GM18519 (cell line): Measurements from ENCODE around the gene TNFRSF4.

ENCODE experiments used
- ATAC-seq: cut with Tn5 transposase; IDR thresholded peaks from one replicate; pipeline ENCODE4 v1.9.1; 2021; ENCODE audit warnings: mild to moderate bottlenecking, moderate library complexity; ENCODE audit not compliant: unreplicated experiment, low FRiP score

The TNFRSF4 gene

DNA sequence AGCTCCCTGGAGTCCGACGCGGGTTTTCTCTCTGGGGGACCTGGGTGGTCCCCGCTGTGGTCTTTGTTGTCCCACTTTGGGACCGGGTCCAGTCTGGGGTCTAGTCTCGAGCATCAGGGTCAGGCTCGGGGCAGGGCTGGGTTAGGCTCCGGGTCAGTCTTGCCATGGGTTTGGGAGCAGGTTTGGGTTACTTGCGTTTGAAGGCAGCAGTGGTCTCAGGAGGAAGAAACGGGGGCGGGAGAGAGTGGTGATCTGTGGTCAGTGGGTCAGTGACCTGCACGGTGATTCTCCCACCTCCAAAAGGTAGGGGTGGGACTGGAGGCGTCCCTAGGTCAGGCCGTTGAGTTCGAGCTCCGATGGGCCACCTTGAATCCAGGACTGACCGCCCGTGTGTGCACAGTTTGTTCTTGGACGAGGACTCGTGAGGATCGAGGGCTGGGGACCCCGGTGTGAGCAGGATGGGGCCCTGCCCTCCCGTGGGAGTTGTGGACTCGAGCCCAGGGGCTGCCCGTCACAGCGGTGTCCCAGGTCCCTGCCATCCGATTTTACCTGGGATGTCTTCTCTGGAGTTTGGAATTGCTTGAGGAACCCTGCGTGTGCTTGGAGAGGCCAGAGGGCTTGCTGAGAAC lies 20.3 kb upstream of the TNFRSF4 start:
- ATAC-seq: no peak

DNA sequence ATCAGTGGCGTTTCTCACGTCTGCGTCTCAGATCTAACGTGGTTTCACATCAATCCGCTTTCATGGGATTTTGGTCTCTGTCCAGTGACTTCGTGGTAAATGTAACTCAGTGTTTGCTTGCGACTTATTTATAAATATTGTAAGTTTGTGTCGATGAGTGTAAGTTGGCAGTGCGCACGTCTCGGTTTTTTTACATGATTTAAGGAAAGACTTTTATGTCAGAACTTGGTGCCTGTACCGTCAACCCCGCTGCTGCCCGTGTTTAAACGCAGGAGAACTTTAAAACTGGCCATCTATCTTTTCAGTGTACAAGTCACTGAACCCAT lies 19.6 kb upstream of the TNFRSF4 start:
- no peak for ATAC-seq

DNA sequence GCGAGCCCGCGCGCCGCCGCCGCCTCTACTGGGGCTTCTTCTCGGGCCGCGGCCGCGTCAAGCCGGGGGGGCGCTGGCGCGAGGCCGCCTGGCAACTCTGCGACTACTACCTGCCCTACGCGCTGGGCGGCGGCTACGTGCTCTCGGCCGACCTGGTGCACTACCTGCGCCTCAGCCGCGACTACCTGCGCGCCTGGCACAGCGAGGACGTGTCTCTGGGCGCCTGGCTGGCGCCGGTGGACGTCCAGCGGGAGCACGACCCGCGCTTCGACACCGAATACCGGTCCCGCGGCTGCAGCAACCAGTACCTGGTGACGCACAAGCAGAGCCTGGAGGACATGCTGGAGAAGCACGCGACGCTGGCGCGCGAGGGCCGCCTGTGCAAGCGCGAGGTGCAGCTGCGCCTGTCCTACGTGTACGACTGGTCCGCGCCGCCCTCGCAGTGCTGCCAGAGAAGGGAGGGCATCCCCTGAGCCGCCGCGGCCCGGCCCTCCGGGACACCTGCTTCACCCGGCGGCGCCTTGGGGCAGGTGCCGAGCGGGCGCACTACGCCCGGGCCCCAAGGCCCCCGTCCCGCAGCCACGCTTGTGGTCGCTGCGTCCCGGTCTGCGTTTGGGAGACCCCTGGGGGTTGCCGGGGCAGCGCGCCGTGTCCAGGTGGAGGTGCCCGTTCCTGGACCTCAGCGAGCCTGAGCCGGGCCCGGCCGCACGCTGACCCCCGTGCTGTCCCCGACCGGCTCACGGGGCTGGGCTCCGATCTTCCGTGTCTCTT lies 19.0 kb upstream of the TNFRSF4 start:
- no peak for ATAC-seq

DNA sequence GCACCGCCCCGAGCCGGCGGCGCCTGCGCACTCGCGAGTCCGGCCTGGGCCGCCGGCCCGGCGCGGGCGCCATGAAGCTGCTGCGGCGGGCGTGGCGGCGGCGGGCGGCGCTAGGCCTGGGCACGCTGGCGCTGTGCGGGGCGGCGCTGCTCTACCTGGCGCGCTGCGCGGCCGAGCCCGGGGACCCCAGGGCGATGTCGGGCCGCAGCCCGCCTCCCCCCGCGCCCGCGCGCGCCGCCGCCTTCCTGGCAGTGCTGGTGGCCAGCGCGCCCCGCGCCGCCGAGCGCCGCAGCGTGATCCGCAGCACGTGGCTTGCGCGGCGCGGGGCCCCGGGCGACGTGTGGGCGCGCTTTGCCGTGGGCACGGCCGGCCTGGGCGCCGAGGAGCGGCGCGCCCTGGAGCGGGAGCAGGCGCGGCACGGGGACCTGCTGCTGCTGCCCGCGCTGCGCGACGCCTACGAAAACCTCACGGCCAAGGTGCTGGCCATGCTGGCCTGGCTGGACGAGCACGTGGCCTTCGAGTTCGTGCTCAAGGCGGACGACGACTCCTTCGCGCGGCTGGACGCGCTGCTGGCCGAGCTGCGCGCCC lies 18.3 kb upstream of the TNFRSF4 start, which contains the start of gene B3GALT6:
Gene B3GALT6, plus strand, starts transcription at position 30 of the 588 bp plus-strand sequence. Its CDS starts 42 bp downstream, at position 72.
- ATAC-seq: peak; percentile 6

DNA sequence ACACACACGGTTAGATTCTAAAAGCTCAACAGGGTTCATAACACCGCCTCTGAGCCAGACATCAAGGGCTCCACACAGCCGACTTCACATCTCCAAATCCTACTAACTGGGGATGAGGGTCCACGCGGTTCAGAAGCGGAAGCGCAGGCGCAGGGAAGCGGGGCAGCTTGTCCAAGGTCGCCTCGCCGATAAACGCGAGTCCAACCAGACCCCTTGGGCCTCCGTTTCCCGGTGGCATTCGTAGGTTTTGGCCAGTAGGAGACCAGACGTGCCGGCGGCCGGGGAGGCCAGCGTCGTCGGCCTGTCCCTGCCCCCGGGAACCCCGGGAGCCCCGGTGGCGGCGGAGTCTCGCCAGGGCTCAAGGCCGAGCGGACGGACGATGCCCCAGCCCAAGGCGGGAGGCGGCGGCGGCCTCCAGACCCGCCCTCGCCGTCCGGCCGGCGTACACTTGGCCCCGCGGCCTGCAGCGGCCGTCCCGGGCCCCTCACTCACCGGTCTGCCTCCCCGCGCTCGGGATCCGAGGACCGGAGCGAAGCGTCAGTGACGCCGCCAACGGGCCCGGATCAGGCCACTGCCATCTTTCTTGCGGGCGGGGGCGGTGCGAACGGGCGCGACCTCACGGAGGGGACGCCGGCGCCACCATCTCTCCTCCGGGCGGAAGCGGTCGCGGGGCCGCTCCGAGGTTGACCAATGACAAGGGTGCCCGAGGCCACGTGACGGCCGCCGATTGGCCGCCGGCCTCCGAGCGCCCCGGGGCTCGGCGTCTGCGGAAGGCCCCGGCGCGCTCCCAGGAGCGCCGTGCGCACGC lies 17.7 kb upstream of the TNFRSF4 start, which contains the start of gene SDF4:
Gene SDF4, minus strand, starts transcription at position 602 of the 808 bp plus-strand sequence. CDS start 3,229 bp downstream, outside the sequence.
- peak; percentile 83 for ATAC-seq

DNA sequence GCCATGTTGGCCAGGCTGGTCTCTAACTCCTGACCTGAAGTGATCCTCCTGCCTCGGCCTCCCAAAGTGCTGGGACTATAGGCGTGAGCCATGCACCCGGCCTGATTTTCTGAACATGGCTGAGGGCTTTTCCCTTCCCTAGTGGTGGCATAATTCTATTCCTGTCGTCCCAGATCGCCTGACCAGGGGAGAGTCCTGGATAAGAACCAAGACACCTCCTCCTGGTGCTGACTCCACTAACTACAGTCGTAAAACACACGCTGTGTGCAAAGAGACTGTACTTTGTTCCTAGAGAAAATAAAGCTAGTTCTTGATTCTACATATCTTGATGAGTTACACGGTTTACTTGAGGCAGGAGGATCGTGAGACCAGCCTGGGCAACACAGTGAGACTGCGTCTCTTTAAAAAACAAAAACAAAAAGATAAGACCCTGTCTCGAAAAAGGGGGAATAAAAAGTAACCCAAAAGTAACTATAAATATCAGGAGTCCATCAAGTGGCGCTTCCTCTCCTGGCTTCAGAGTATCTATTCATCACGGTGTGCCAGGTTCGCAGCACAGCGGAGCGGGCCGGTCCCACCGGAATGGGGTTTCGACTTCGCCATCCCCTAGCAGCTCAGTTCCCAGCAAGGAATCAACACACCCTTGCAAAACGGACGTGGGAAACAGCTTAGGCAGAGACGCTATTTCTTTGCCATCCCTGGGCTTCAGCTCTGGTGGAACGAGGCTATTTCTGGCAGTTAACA lies 16.9 kb upstream of the TNFRSF4 start:
- ATAC-seq: no peak

DNA sequence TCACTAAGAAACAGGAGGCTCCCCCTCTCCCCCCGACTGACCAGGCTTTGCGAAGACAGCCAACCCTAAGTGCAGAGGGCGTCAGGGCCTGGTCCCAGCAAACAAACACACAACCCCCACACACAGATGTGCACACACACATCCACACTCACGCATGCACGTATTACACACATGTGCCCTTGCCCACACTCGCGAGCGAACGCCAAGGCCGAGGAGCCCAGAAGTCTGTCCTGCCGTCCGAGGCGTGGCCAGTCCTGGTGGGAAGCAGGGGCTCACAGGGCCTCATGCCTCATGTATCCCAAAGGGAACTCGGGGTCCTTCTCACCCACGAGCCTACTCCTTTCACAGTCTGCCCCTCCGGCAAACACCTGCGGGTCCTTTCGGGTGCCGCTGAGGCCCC lies 15.8 kb upstream of the TNFRSF4 start:
- ATAC-seq: no peak

DNA sequence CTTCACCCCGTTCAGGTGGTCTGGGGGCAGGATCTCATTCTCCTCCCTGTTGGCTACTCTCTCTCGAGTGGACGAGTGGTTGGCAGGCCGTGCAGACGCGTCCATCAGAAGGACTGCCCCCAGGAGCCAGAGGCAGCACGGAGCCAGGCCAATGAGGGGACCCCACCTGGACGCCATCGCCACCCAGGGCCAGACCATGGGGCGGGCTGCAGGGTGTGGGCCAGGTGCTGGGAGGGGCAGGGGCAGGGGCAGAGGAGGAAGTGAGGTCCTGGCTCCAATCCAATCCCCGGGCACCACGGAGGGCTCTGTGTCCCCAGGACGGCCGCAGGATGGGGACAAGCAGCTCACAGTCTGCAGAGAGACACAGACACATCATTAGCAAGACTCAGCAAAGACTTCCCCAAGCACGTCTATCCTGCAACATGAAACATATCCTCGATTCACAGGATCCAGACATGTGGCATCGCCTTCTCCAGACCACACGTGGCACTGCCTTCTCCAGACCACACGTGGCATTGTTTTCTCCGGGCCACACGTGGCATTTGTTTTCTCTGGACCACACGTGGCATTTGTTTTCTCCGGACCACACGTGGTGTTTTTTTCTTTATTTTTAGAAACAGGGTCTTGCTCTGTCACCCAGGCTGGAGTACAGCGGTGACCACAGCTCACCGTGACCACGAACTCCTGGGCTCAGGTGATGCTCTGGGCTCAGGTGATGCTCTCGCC lies 14.8 kb upstream of the TNFRSF4 start:
- ATAC-seq: no peak

DNA sequence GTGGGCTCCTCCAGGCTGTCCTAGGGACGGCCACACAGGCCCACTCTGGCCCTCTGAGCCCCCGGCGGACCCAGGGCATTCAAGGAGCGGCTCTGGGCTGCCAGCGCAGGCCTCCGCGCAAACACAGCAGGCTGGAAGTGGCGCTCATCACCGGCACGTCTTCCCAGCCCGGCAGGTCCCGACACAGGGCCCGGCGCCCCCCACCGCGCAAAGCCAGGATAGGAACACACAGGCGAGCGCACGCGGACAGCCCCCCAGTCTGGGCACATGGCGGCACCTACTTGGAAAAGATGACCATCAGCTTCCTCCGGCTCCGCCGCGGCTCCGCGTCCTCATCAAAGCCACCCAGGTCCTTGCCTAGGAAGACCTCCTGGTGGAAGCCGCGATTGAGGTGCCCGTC lies 14.2 kb upstream of the TNFRSF4 start:
- no peak for ATAC-seq

DNA sequence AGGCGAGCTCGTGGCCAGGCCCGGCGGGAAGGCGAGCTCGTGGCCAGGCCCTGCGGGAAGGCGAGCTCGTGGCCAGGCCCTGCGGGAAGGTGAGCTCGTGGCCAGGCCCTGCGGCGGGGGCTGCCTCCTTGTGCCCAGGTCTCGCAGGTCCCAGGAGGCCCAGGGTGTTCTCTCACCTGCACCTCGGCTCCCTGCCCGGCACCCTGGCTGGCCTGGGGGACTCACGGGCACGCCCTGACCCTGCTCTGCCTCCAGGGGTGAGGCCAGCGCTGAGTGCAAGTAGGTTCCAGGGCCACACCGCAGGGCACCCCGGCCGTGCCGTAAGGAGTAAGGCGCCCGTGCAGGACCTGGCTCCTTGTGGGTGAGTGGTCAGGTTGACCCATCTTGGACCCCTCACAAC lies 13.4 kb upstream of the TNFRSF4 start:
- ATAC-seq: no peak

DNA sequence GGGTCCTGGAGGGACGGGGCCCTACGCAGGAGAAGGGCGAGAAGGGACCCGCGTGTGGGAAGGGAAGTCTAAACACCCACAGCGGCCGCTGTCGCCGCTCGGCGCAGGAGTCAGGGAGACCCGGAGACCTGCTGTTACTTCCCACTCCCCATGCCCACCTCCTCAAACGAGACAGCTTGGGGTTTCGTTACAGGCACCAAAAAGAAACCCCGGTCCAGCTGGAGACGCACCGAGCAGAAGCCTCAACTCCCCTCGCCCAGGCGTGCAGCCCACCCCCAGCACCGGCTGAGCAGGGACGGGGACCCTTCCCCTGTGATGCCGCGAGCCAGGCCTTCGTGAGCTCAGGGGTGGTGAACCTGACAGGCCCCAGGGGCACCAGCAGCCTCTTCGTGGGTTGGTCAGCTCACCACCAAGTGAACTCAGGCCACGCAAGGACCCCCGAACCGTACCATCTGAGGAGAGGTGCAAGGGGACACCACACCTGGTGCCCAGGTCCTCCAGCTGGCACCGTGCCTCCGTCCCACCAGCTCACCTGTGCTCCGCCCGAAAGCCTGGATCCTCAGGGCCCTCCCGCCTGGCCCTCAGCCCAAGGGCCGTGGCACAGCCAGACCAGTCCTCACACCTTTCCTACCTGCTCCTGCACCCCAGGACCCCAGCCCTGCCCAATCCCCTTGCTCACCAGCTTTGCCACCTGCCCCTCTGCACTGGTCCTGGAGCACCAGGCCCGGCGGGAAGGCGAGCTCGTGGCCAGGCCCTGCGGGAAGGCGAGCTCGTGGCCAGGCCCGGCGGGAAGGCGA lies 12.8 kb upstream of the TNFRSF4 start:
- no peak for ATAC-seq

DNA sequence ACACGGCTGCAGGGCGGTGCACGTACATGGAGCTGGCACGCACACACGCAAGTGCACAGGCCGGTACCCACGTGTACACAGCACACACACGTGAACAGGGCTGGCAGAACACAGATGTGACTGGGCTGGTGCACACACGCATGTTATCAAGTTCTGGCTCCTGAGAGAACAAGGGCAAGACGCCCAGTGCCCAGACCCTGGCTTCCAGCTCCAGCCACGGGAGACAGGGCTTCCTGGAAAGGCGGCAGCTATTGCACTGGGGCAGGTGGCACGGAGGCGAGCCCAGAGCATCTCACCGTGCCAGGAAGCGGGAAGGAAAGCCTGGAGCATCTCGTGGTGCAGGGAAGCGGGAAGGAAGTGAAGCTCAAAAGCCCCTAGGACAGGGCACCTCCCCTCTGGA lies 12.0 kb upstream of the TNFRSF4 start:
- ATAC-seq: no peak

DNA sequence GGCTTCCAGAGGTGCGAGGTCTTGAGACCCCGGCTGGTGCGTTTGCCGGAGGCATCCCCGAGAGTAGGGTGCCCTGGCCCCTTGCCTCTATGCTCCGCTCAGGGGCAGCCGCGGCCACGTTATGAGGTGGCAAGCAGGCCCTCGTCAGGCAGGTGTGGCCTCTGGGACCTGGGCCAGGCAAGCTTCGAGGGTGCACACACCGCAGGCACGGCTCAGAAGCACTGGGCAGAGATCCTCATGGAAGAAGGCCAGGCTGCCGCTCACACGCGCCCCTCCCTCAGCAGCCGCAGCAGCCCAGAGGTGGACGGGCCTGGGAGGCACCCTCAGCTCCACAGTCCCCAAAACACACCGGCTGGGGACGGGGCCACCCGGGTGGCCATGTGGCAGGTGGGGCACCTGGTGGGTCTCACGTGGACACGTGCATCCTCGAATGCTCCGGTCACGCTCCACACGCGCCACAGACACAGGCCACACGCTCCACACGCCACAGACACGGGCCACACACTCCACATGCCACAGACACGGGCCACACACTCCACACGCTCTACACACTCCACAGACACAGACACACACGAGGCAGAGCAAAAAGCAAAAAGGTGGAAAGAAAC lies 11.4 kb upstream of the TNFRSF4 start:
- ATAC-seq: no peak

DNA sequence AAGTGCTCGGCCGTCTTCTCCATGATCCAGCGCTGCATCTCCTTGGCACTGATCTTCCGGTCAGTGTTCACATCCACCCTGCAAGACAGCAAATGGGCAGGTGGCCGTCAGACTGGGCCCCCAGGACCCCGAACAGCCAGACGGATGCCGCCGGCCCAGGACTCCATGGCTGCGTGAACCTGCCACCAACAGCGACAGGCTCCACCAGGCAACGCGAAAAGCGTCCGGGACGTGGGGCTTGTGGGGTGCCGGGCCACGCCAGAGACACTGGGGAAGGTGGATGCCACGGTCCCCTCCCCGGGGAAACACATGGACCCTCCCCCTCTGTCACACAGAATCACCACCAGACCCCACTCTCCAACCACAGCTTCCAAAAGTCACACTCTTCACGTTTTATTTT lies 9.9 kb upstream of the TNFRSF4 start:
- no peak for ATAC-seq

DNA sequence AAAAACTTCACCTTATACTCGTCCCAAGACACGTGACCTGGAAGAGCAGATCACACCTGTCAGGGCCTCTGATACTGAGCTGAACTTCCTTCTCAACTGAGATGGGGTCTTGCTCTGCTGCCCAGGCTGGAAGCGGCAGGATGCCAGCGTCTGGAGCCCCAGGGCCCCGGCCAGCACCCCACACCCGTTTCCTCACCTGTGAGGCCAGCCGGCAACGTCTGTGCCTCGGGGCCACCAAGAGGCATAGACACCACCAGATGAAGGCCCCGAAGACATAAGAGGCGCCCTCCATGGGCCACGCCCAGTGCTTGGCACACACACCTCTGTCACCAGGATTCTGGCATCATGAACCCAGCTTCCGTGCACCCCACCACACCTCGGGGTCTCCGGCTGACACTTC lies 9.4 kb upstream of the TNFRSF4 start:
- ATAC-seq: no peak

DNA sequence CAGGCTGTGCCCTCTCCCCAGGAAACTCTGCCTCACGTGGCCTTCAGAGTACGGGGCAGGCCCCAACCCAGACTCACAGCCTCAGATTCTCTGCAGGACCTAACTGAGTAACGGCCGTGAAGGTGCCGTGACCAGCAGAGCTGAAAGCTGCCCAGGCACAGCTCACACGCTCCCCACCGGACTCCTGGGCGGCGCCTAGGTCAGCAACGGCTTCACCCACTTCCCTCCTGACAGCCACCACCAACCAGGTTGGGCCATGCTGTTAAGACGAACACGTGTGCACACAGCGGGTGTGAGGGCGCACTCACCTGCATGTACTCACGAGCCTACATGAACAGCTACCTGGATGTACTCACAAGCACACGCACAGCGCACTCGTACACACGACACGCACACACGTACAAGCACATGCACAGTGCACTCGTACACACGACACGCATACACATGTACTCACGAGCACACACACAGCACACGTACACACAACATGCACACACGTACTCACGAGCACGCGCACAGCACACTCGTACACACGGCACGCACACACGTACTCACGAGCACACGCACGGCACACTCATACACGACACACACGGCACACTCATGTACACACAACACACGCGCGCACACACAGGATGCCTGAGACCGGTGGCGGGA lies 8.7 kb upstream of the TNFRSF4 start:
- no peak for ATAC-seq

DNA sequence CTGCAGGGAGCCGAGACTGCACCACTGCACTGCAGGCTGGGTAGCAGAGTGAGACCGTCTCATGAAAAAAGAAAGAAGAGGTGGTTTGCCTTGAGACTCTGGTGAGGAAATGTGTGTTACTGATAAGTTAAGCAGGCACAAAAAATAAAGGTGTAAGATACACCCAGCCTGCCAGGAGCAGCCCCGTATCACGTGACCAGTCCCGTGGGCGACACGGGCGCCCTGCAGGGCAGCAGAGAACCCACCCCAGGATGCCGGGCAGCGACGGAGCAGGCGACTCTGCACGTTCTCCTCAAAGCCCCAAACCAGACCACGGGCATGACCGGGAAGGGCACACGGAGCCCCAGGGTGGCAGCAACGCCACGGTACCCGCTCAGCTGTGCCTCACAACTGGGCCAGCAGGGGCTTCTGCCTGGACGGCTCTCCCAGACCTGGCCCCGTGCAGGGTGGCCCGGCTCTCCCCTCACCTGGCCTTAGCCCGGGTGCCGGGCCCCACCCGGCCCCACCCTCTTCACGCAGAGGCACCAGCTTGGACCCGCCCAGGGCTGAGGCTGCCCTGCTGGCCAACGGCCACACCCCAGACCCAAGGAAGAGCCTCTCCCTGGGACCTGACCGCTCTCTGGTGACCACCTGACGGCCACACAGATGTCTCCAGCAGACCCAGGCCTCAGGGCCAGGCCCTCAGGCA lies 8.1 kb upstream of the TNFRSF4 start:
- no peak for ATAC-seq
